ENCODE results near the gene STAT1. TPM values are rescaled to one million over a fixed set of nuclear protein-coding genes. Genes with fewer than 3 reads are reported as not detected.

Gene STAT1
- total and polyA plus RNA-seq, 8 donors, result 8.2 to 51.8 (median 24.4) TPM

DNA sequence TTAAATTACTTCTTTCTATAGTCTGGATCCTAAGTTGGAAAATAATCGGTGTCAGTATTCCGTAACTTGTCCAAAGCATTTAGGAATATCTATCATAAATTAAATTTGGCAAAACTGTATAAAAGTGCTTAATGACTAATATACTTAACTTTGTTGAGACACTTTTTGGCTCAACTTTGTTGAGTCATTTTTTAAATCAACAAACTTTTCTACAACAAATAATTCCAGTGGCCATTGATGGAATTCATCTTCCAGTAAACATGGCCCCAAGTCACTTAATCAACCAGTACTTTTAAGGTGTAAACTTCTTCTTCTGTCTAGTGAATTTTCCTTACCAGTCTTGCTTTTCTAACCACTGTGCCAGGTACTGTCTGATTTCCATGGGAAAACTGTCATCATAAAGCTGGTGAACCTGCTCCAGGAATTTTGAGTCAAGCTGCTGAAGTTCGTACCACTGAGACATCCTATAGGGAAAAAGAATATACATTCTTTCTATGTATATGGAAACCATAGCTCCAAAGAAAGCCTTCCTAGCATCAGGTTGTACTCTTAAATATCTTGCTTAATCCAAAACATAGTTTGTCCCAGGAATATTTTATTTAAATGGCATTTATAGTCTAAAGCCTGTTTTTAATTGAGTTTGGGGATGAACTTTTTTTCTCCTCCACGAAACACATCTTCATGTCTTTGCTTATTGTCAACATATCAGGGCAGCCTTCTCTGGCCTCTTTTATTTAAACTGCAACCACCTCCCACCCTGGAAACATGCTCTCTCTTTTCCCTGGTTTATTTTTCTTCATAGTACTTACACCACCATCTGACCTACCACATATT, 4.2 kb downstream of the STAT1 start:
- Histone ChIP-seq H3K4me1 (peaks cover 4 to 18% (median 6%) of the 10 kb centered on the region in 3 donors), H3K9me3 (no peaks in the 10 kb centered on the region), H3K36me3 (peaks cover 0 to 25% (median 5%) of the 10 kb centered on the region in 3 donors), H3K4me3 (no peak overlapping the region), H3K27me3 (no peaks in the 10 kb centered on the region), H3K27ac (no peak overlapping the region)
- TF ChIP-seq, protein P1, sequence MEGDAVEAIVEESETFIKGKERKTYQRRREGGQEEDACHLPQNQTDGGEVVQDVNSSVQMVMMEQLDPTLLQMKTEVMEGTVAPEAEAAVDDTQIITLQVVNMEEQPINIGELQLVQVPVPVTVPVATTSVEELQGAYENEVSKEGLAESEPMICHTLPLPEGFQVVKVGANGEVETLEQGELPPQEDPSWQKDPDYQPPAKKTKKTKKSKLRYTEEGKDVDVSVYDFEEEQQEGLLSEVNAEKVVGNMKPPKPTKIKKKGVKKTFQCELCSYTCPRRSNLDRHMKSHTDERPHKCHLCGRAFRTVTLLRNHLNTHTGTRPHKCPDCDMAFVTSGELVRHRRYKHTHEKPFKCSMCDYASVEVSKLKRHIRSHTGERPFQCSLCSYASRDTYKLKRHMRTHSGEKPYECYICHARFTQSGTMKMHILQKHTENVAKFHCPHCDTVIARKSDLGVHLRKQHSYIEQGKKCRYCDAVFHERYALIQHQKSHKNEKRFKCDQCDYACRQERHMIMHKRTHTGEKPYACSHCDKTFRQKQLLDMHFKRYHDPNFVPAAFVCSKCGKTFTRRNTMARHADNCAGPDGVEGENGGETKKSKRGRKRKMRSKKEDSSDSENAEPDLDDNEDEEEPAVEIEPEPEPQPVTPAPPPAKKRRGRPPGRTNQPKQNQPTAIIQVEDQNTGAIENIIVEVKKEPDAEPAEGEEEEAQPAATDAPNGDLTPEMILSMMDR (IDR thresholded peaks at IDR 0.05), result no peak
- DNase-seq (no peak), FAIRE-seq (no peak), ATAC-seq (no peak)
- intact Hi-C loops (cut with DNase I), result loop anchor here in 1 of 3 donors (10.0 kb wide), 1 partner anchor 155 kb away; no protein-coding TSS in a partner anchor
- WGBS, 2 donors, result 83 to 90% methylated on average over 4 of the region's 4 CpGs

DNA sequence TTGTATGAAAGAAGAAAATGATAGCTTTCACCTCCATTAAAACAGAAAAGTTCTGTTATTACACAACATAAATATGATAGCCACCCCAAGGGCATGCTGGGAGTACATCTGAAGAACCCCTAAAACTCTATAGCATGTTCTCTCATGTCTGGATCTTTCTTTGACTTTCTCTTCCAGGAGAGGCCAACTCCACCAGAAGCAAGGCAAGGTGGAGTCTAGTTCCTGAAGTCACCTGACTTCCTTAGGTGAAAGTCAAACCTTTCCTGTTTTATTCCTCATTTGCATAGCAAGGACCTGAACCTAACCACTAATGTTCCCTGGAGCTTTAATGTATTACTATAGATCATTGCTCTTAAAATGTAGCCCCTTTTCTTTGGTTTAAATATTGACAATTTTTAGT, 5.7 kb downstream of the STAT1 start:
- DNase-seq, result no peak
- intact Hi-C loops (cut with DNase I), result no loop called here
- no peak overlapping the region for H3K4me3 ChIP-seq
- TF ChIP-seq, protein P1 (IDR thresholded peaks at IDR 0.05), result no peak
- no peak for ATAC-seq
- peaks cover 0 to 39% (median 11%) of the 10 kb centered on the region in 3 donors for H3K36me3 ChIP-seq
- H3K4me1 ChIP-seq, result peaks cover 4 to 16% (median 6%) of the 10 kb centered on the region in 3 donors
- no peak for FAIRE-seq
- no peak overlapping the region for H3K27ac ChIP-seq
- H3K27me3 ChIP-seq, result no peaks in the 10 kb centered on the region
- no peaks in the 10 kb centered on the region for H3K9me3 ChIP-seq

DNA sequence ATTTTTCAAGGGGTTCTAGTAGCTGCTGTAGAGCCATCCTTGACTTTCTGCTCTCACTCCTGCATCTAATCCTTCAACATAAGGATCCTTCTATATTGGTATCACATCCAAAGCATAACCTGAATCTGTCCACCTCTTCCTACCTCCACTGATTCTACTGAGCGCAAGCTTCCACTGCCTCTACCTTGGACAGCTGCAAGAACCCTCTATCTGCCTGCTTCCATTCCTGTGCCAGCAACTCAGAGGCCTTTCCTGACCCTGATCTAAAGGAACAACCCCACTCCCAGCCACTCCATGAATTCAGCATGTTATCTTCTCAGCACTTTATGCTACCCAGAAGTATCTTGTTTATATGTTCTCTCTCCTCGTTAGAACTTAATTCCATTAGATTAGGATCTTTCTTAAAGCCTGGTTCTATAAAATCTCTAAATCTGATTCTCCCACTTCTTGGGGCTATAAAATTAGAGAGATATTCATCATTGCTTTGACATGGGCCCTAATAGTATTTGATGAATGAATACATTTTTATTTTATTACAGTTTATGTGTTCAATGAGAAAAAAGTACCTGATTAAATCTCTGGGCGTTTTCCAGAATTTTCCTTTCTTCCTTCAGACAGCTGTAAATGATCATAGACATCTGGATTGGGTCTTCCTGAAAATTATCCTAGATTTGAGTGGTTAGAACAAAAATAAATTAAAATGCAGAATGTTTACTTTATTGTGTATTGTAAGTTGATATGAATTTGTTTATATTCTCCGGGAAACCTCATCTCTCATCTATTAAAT, 6.8 kb downstream of the STAT1 start:
- no peak overlapping the region for H3K4me3 ChIP-seq
- 91 to 92% methylated on average over 4 of the region's 4 CpGs for WGBS, 2 donors
- peaks cover 0 to 6% (median 2%) of the 10 kb centered on the region in 3 donors for H3K4me1 ChIP-seq
- peaks cover 0 to 45% (median 20%) of the 10 kb centered on the region in 3 donors for H3K36me3 ChIP-seq
- FAIRE-seq (no peak), ATAC-seq (no peak), DNase-seq (no peak)
- intact Hi-C loops (cut with DNase I), result no loop called here
- H3K27ac ChIP-seq, result no peak overlapping the region
- H3K9me3 ChIP-seq, result no peaks in the 10 kb centered on the region
- TF ChIP-seq, protein P1 (IDR thresholded peaks at IDR 0.05), result no peak
- no peaks in the 10 kb centered on the region for H3K27me3 ChIP-seq

DNA sequence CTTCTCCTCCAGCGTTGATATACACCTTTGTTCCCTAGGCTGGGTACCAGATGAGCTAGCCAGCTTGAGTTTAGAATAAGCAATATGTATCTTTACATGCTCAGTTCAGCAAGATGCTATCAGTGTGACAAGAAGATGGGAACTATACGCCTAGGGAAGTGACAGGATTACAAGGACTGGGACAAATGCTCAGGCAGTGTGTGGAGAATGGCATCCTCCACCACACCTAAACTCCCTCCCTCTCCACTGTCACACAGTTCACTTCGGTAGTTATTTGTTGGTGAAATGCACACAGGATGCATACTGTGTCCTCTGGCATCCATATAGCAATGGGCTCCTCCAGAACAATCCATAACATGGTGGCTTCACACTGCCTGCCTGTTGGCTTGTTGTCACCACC, 7.7 kb downstream of the STAT1 start:
- no peak for DNase-seq
- no peaks in the 10 kb centered on the region for H3K27me3 ChIP-seq
- FAIRE-seq, result no peak
- no peak overlapping the region for H3K4me3 ChIP-seq
- ATAC-seq, result no peak
- H3K27ac ChIP-seq, result no peak overlapping the region
- 91 to 99% methylated on average over 3 of the region's 3 CpGs for WGBS, 2 donors
- TF ChIP-seq, protein P1 (IDR thresholded peaks at IDR 0.05), result no peak
- intact Hi-C loops (cut with DNase I), result no loop called here
- H3K4me1 ChIP-seq, result peaks cover 0 to 1% (median 0%) of the 10 kb centered on the region in 3 donors
- H3K9me3 ChIP-seq, result no peaks in the 10 kb centered on the region
- peaks cover 0 to 49% (median 20%) of the 10 kb centered on the region in 3 donors for H3K36me3 ChIP-seq

All from pancreas (tissue), 10 donors.